NT2/D1 (cell line): Measurements from ENCODE around the gene LRMDA.

Source experiments
- SUZ12 ChIP-seq: IDR thresholded peaks from 2 replicates; pipeline ENCODE4 v1.6.1; 2011; ENCODE audit not compliant: insufficient read length, insufficient read depth; ENCODE audit errors: extremely low read depth
- YY1 ChIP-seq: IDR thresholded peaks from 2 replicates; pipeline ENCODE4 v1.6.1; 2011; ENCODE audit not compliant: insufficient read length, insufficient read depth
- ZNF274 ChIP-seq: IDR thresholded peaks from 2 replicates; pipeline ENCODE4 v1.6.1; 2011; ENCODE audit warnings: mild to moderate bottlenecking, low read depth, low read length

DNA sequence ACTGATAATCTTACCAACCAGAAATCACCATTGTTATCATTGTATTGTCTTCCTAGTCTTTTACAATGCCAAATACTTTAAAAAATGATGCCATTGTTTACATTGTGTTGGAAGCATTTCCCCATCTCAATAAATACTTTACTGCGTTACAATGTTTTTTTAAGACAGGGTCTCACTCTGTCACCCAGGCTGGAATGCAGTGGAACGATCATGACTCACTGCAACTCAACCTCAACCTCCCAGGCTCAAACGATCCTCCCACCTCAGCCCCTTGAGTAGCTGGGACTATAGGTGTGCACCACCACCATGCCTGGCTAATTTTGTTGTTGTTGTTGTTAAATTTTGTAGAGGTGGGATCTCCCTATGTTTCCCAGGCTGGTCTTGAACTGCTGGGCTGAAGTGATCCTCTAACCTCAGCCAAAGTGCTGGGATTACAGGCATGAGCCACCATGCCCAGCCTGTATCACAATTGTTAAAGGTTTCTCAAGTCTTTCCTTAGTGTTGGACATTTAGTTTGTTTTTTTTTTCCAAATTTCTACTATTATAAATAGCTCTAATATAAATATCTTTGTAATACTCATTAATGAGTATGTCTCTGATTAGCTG lies 13.5 kb downstream of the LRMDA start:
- TF ChIP-seq YY1 (no peak), ZNF274 (no peak), SUZ12 (no peak)
